K562 (cell line): Measurements from ENCODE around the gene ALS2CL.

Experiments
- ATF2 ChIP-seq: sonication (generic); formaldehyde crosslinking; IDR thresholded peaks from 2 replicates; pipeline ENCODE4 v1.8.1; 2022; ENCODE audit warnings: missing genetic modification reagents
- BHLHE40 ChIP-seq: IDR thresholded peaks from 2 replicates; pipeline ENCODE4 v1.6.1; 2011; ENCODE audit warnings: low read length, improper control_type of control experiment
- MEIS2 ChIP-seq: fragments of 450-650 bp; IDR thresholded peaks from 2 replicates; pipeline ENCODE4 v1.6.1; 2014; ENCODE audit warnings: mild to moderate bottlenecking; ENCODE audit not compliant: partially characterized antibody
- MTA3 ChIP-seq: fragments of 450-650 bp; formaldehyde crosslinking; IDR thresholded peaks from 2 replicates; pipeline ENCODE4 v1.6.1; 2017; ENCODE audit warnings: mild to moderate bottlenecking, borderline replicate concordance
- SRF ChIP-seq, 2 experiments: fragments of 250-450, 450-650 bp in 1 of 2; sonication (Bioruptor Pico) in 1 of 2; sonication (generic) in 1 of 2; formaldehyde crosslinking; IDR thresholded peaks; 2 replicates each; pipeline versions ENCODE4 v1.5.0 to v1.5.1; 2020 to 2022; ENCODE audit warnings: mild to moderate bottlenecking in 1 of 2, missing genetic modification reagents in 1 of 2
- TBP ChIP-seq: optimal IDR thresholded peaks from 2 replicates; pipeline ENCODE3; 2011; ENCODE audit warnings: low read depth, low read length, improper control_type of control experiment
- ZNF318 ChIP-seq, 2 experiments: fragments of 450-650 bp; IDR thresholded peaks; 2 replicates each; pipeline ENCODE4 v1.6.1; 2016; ENCODE audit warnings: mild to moderate bottlenecking in 2 of 2, borderline replicate concordance in 1 of 2, low read depth in 1 of 2, moderate library complexity in 1 of 2

- no peak for TF ChIP-seq ATF2 (CRISPR knock-in tag)
- TF ChIP-seq ZNF318 (IDR thresholded peaks at IDR 0.05; ENCODE audit: borderline replicate concordance in 1 of 2, low read depth in 1 of 2): no peak
- no peak for TF ChIP-seq MTA3
- TF ChIP-seq BHLHE40: no peak
- TF ChIP-seq MEIS2: no peak
- no peak for TF ChIP-seq SRF (CRISPR knock-in tag; IDR thresholded peaks at IDR 0.05)
- TF ChIP-seq TBP: no peak
Measured at GRCh38 chr3:46680298-46680826, 13.1 kb downstream of the ALS2CL start.
